DMS53 treated with DMSO at 0.1 percent for 48 hours (cell line): ENCODE data around the gene PLAC9.

ENCODE experiments used
- DNase-seq: peaks from one replicate; lab custom pipeline; 2025; ENCODE audit not compliant: unreplicated experiment; lab: John Stamatoyannopoulos, UW

The PLAC9 gene

GRCh38 chr10:80137920-80138319 is 5.4 kb downstream of the PLAC9 start:
- DNase-seq: no peak

DNA sequence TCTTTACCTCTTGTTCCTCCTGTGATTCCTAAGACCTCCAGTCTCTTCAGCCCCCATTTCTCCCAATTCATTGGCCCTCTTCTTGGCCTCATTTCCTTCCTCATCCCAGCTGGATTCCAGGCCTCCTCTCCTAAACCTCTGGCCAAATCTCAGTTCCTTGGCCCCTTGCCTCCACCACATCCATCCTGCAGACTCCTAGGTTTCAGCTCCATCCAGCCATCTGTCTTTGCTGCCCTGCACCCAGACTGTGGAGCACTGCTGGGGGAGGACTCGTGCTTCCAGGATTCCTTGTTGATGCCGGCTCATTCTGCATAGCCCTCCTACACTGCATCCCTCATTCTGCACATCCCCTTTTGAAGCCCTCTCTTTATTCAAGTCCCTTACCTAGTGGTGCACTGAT is 6.7 kb downstream of the PLAC9 start:
- DNase-seq: no peak

DNA sequence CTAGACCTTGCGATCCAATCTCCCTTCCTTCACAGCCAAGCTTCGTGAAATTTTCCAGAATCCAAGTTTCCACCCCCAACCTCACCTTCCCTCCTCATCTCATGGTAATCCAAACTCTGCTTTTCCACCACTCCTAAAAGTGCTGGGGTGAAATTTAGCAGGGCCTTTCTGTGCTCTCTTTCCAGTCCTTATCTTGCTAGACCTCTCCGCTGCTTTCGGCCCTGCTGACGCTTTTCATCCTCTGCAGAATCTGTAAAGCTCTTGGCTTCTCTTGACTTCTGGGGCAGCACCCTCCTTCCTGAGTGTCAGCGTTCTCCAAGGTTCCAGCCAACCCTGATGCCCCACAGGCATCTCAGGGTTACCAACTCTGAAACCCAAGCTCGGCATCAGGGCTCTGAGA is 7.7 kb downstream of the PLAC9 start:
- DNase-seq: no peak

DNA sequence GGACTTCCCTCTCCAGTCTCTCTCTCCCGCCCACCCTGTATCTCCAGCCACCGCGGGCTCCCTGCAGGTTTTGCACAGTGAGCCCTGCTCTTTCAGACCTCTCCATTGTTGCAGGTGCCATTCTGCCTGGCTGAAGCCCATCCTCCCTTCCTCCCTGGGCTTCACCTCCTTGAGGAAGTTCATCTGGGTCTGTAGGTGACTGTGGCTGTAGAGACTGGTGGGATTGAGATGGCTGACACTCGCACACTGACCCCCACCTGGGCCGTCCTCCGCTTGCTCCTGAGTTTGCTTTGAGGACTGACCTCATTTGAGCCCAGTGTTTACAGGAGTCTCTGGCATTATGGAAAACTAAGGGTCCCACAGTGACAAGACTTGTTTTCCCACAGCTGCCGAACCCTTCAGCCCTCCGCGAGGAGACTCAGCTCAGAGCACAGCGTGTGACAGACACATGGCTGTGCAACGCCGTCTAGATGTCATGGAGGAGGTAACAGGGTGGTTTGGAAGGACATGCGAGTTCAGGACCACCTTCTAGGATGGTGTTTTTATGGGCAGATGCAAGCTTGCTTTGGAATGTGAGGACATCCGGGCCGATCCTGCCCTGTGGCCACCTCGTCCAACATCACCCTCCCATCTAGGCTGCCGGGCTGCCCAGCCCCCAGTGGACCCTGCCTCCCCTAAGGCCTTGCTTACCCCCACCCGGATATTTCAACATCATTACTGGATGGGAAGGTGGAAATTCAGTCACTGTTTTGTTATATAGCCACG is 9.3 kb downstream of the PLAC9 start:
- no peak for DNase-seq

DNA sequence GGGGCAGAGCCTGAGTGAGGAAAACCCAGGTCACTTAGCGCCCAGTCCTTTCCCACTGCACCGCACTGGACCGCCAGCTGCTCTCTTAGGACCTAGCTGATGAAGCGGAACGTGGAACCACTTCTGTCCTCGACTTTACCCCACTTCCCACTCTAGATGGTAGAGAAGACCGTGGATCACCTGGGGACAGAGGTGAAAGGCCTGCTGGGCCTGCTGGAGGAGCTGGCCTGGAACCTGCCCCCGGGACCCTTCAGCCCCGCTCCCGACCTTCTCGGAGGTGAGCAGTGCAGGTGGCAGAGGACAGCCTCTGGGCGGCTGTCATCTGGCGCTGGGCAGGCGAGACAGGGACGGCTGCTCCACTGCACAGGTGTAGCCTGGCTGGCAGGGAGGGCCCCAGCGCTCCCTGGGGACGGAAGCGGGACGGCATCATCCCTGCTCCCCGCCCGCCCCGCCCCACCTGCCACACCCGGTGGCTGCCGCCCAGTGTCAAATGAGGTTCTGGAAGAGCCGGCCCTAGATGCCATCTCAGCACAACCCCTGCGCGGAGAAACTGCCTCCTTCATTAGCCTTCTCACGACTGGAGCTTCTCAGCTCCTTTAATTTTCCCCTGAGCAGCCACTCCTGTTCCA is 11.7 kb downstream of the PLAC9 start:
- peak; percentile 67 for DNase-seq

DNA sequence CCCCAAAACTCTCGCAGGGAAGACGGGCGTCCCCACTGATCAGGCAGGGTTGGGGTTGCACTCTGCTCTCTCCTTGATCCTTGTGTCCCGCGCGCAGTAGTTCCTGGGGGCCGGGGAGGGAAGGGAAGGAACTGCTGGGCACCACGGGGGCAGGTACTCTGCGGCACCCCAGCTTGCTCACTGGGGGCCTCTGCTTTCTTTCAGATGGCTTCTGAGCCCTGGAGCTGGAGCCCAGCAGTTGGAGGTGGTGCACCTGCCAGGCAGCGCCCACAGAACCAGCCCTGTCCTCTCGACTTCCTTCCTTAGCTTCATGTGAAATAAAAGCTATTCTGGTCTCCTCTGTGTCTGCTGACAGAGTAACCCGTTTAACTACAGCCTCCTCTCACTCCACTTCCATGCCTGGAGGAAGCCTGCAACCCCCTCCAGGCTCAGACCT is 12.2 kb downstream of the PLAC9 start:
- peak; percentile 22 for DNase-seq

- DNase-seq: peak; percentile 22
Measured at GRCh38 chr10:80145406-80146308, 13.1 kb downstream of the PLAC9 start.

GRCh38 chr10:80146918-80147317 is 14.4 kb downstream of the PLAC9 start:
- no peak for DNase-seq

- no peak for DNase-seq
Measured at GRCh38 chr10:80148166-80148805, 15.8 kb downstream of the PLAC9 start.

DNA sequence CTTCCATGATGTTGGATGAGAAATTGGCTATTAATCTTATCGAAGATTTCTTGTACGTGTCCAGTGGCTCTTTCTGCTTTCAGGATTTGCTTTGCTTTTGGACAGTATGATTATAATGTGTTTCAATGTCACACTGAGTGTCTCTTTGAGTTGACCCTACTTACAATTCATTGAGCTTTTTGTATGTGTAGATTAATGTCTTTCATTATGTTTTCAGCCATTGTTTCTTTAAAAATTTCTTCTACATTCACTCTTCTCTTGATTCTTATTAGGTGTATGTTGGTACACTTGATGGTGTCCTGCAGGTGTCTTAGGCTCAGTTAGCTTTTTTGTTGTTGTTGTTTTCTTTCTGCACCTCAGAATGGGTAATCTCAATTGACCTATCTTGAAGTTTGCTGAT is 16.6 kb downstream of the PLAC9 start:
- no peak for DNase-seq

- DNase-seq: no peak
Measured at GRCh38 chr10:80150172-80150571, 17.6 kb downstream of the PLAC9 start.

DNA sequence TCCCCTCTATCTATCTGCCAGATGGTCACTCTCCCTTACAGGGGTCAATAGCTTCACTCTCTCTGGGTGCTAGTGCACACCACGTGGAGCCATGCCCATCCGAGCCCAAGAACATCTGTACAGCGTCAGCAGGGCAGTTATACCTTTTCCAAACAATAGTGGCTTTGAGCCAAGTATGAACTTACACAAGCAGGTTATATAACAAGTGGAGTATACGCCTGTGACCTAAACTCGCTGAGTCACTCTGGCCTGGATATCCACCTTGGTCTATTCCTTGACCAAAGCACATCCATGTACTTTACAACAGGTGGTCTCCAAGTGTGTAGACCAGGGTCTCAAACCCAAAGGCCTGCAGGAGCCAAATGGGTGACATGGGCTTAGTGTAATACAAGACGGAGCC is 20.3 kb downstream of the PLAC9 start:
- no peak for DNase-seq

DNA sequence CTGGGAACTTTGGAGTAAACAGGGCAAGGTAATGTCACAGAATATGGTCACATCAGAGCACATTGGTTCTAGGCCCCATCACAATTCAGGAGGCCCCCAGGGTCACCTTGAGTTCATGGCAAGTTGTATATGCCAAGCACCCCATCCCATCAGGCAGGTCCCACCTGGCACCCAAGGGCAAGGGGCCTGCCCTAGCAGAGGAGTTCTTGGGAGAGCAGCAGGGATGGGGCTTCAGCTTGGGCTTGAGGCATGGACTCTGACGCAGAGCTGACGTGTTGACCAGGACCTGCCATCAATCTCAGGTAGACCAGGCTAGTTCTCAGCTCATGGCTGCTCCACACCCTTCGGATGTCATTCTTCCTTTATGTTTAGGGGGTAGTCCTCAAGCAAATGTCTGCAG is 20.9 kb downstream of the PLAC9 start:
- DNase-seq: no peak

- DNase-seq: no peak
Measured at GRCh38 chr10:80154626-80154977, 22.1 kb downstream of the PLAC9 start.

- no peak for DNase-seq
Measured at GRCh38 chr10:80154978-80155695, 22.6 kb downstream of the PLAC9 start.

DNA sequence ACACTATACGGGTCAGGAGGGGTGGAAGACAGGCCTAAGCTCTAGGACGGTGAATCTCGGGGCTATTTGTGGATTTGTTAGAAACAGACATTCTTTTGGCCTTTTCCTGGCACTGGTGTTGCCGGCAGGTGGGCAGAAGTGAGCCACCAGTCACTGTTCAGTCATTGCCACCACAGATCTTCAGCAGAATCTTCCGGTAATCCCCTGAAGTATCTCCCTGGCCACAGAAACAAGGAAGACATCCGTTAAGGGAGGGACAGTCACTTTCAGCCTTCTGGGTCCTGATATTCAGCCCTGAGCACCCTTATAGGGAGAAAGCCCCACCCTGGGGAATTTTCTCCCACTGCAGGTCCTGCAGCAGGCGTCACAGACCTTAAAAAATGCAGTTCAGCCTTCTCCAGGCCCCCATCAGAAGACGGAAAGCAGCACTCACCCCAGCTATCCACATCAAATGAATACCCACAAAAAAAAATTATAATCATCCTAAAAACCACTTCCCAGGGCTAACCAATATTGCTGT is 23.2 kb downstream of the PLAC9 start:
- no peak for DNase-seq

- no peak for DNase-seq
Measured at GRCh38 chr10:80156216-80156615, 23.7 kb downstream of the PLAC9 start.

GRCh38 chr10:80157561-80157960 is 25.0 kb downstream of the PLAC9 start:
- DNase-seq: no peak

- no peak for DNase-seq
Measured at GRCh38 chr10:80158126-80158525, 25.6 kb downstream of the PLAC9 start.

- peak; percentile 90 for DNase-seq
Measured at GRCh38 chr10:80158598-80159127, 26.1 kb downstream of the PLAC9 start.
